MM.1S (cell line): ENCODE results near the gene TUNAR.
A peak's percentile ranks its signal among the peaks of the same experiment; 100 is the strongest.

Experiments
- DNase-seq: peaks from one replicate; pipeline ENCODE4 v3.0.0-alpha.2; 2015
- H2AFZ ChIP-seq: fragments of 300-600 bp; sonication (generic); 2 replicates; pipeline ENCODE4 v1.6.0; 2016; ENCODE audit warnings: antibody characterized with exemption, low read length
- H3F3A ChIP-seq: fragments of 300-600 bp; sonication (generic); 2 replicates; pipeline ENCODE4 v1.6.1; 2016; ENCODE audit warnings: mild to moderate bottlenecking, antibody characterized with exemption, low read length, moderate library complexity, mixed read lengths; ENCODE audit not compliant: insufficient read depth
- H3K27ac ChIP-seq: fragments of 300-600 bp; sonication (generic); 2 replicates; pipeline ENCODE4 v1.5.1; 2016; ENCODE audit warnings: mild to moderate bottlenecking, low read length
- H3K27me3 ChIP-seq: fragments of 300-600 bp; sonication (generic); replicated peaks from 2 replicates; pipeline ENCODE4 v1.6.0; 2016; ENCODE audit warnings: low read length; ENCODE audit not compliant: insufficient read depth
- H3K36me3 ChIP-seq: fragments of 300-600 bp; sonication (generic); replicated peaks from 2 replicates; pipeline ENCODE4 v1.6.1; 2016; ENCODE audit warnings: mild to moderate bottlenecking, low read length, mixed read lengths; ENCODE audit not compliant: insufficient read depth
- H3K4me1 ChIP-seq: fragments of 300-600 bp; sonication (generic); 2 replicates; pipeline ENCODE4 v1.6.1; 2016; ENCODE audit warnings: low read length, mixed read lengths
- H3K4me2 ChIP-seq: fragments of 300-600 bp; sonication (generic); 2 replicates; pipeline ENCODE4 v1.6.0; 2016; ENCODE audit warnings: low read depth, low read length
- H3K4me3 ChIP-seq: fragments of 300-600 bp; sonication (generic); 2 replicates; pipeline ENCODE4 v1.5.1; 2016; ENCODE audit warnings: low read length, mixed read lengths
- H3K79me2 ChIP-seq: fragments of 300-600 bp; sonication (generic); 2 replicates; pipeline ENCODE4 v1.6.1; 2016; ENCODE audit warnings: mixed run types, low read length, mixed read lengths
- H3K9ac ChIP-seq: fragments of 300-600 bp; sonication (generic); 2 replicates; pipeline ENCODE4 v1.6.1; 2016; ENCODE audit warnings: low read length, mixed read lengths
- H3K9me2 ChIP-seq: fragments of 300-600 bp; sonication (generic); replicated peaks from 2 replicates; pipeline ENCODE4 v1.6.1; 2016; ENCODE audit warnings: mild to moderate bottlenecking, low read length, mixed read lengths; ENCODE audit not compliant: insufficient read depth
- H3K9me3 ChIP-seq: fragments of 300-600 bp; sonication (generic); replicated peaks from 2 replicates; pipeline ENCODE4 v1.6.1; 2016; ENCODE audit warnings: mild to moderate bottlenecking, low read length, mixed read lengths; ENCODE audit not compliant: insufficient read depth
- H4K20me1 ChIP-seq: fragments of 300-600 bp; sonication (generic); 2 replicates; pipeline ENCODE4 v1.6.1; 2016; ENCODE audit warnings: mild to moderate bottlenecking, low read length, moderate library complexity, mixed read lengths; ENCODE audit not compliant: insufficient read depth
- CTCF ChIP-seq: fragments of 300-600 bp; sonication (generic); IDR thresholded peaks from 2 replicates; pipeline ENCODE4 v1.5.1; 2016; ENCODE audit warnings: antibody characterized with exemption, low read length, mixed read lengths
- EZH2 ChIP-seq: fragments of 300-600 bp; sonication (generic); optimal IDR thresholded peaks from 2 replicates; pipeline ENCODE3; 2017; ENCODE audit warnings: low read depth, mild to moderate bottlenecking, antibody characterized with exemption, low read length, mixed read lengths
- EZH2phosphoT487 ChIP-seq: fragments of 300-600 bp; sonication (generic); IDR thresholded peaks from 2 replicates; pipeline ENCODE4 v1.6.1; 2018; ENCODE audit warnings: antibody characterized with exemption, low read length

Gene TUNAR

GRCh38 chr14:95896498-95897135 lies 20.0 kb downstream of the TUNAR start:
- no peaks in the 10 kb centered on the region for H3K36me3 ChIP-seq
- no peak overlapping the region for H3K9ac ChIP-seq
- no peak overlapping the region for H3K27ac ChIP-seq
- TF ChIP-seq CTCF = no peak
- no peak for TF ChIP-seq EZH2phosphoT487
- no peak for TF ChIP-seq EZH2
- H3K4me2 ChIP-seq = no peak overlapping the region
- no peaks in the 10 kb centered on the region for H3K79me2 ChIP-seq
- no peaks in the 10 kb centered on the region for H3K9me2 ChIP-seq
- DNase-seq = no peak
- H3K4me3 ChIP-seq = no peak overlapping the region
- no peak overlapping the region for H2AFZ ChIP-seq
- no peaks in the 10 kb centered on the region for H3K27me3 ChIP-seq
- H3F3A ChIP-seq = no peaks in the 10 kb centered on the region; the same call in 1 of the 2 replicates
- 0 out of 2 replicates have a peak, but pooled peaks cover 5% of the 10 kb centered on the region for H3K4me1 ChIP-seq
- H4K20me1 ChIP-seq = no peaks in the 10 kb centered on the region
- no peaks in the 10 kb centered on the region for H3K9me3 ChIP-seq

GRCh38 chr14:95897280-95897679 lies 20.6 kb downstream of the TUNAR start:
- H3K27me3 ChIP-seq = no peaks in the 10 kb centered on the region
- no peak overlapping the region for H2AFZ ChIP-seq
- H3K9me2 ChIP-seq = no peaks in the 10 kb centered on the region
- no peaks in the 10 kb centered on the region for H4K20me1 ChIP-seq
- no peaks in the 10 kb centered on the region; the same call in 1 of the 2 replicates for H3F3A ChIP-seq
- no peak overlapping the region for H3K9ac ChIP-seq
- no peak overlapping the region for H3K4me2 ChIP-seq
- no peak overlapping the region for H3K4me3 ChIP-seq
- TF ChIP-seq EZH2phosphoT487 (no peak), CTCF (no peak), EZH2 (no peak)
- no peaks in the 10 kb centered on the region for H3K79me2 ChIP-seq
- no peaks in the 10 kb centered on the region for H3K36me3 ChIP-seq
- no peak overlapping the region for H3K27ac ChIP-seq
- H3K4me1 ChIP-seq = 0 out of 2 replicates have a peak, but pooled peaks cover 8% of the 10 kb centered on the region
- H3K9me3 ChIP-seq = no peaks in the 10 kb centered on the region
- DNase-seq = no peak

GRCh38 chr14:95901054-95901453 lies 24.4 kb downstream of the TUNAR start:
- Histone ChIP-seq H2AFZ (peak overlapping the region; percentile 26; the same call in 1 of the 2 replicates), H3F3A (no peaks in the 10 kb centered on the region; the same call in 1 of the 2 replicates), H3K9me3 (no peaks in the 10 kb centered on the region), H3K79me2 (no peaks in the 10 kb centered on the region), H3K36me3 (no peaks in the 10 kb centered on the region), H3K27me3 (no peaks in the 10 kb centered on the region), H4K20me1 (no peaks in the 10 kb centered on the region), H3K9me2 (no peaks in the 10 kb centered on the region), H3K9ac (no peak overlapping the region), H3K27ac (peak overlapping the region; percentile 17; the same call in 1 of the 2 replicates), H3K4me1 (0 out of 2 replicates have a peak, but pooled peaks cover 8% of the 10 kb centered on the region), H3K4me2 (peak overlapping the region; percentile 38; the same call in 1 of the 2 replicates), H3K4me3 (peak overlapping the region; percentile 8; the same call in 1 of the 2 replicates)
- TF ChIP-seq EZH2phosphoT487 (no peak), EZH2 (no peak), CTCF (no peak)
- no peak for DNase-seq
